Effector memory CD8-positive, alpha-beta T cell (primary cell): ENCODE measurements around the gene ATN1.
A peak's percentile ranks its signal among the peaks of the same experiment; 100 is the strongest.

Source experiments
- ATAC-seq: fragments of 150-1000 bp; cut with Tn5 transposase; replicated peaks from 2 replicates; pipeline ENCODE4 v1.10.0; 2021; ENCODE audit warnings: mild to moderate bottlenecking, moderate library complexity
- DNase-seq, 3 experiments: peaks; one replicate each; pipeline ENCODE4 v3.0.0; 2021
- H3K27ac Mint-ChIP-seq, 2 donors: one replicate each; pipeline ENCODE4 v1.8.0; 2022; ENCODE audit warnings: mild to moderate bottlenecking in 2 of 2, mixed read lengths in 2 of 2, moderate library complexity in 2 of 2
- H3K27me3 Mint-ChIP-seq, 2 donors: one replicate each; pipeline ENCODE4 v1.8.0; 2022; ENCODE audit warnings: mixed read lengths in 2 of 2
- H3K36me3 Mint-ChIP-seq: one replicate; pipeline ENCODE4 v1.8.0; 2022; ENCODE audit warnings: mild to moderate bottlenecking, moderate library complexity, mixed read lengths; ENCODE audit not compliant: insufficient read depth
- H3K4me1 Mint-ChIP-seq, 2 donors: one replicate each; pipeline ENCODE4 v1.8.0; 2022; ENCODE audit warnings: low read depth in 2 of 2, mixed read lengths in 2 of 2
- H3K4me3 Mint-ChIP-seq, 2 donors: one replicate each; pipeline ENCODE4 v1.8.0; 2022; ENCODE audit warnings: mild to moderate bottlenecking in 2 of 2, mixed read lengths in 2 of 2, moderate library complexity in 2 of 2
- H3K9me3 Mint-ChIP-seq, 2 donors: one replicate each; pipeline ENCODE4 v1.8.0; 2022; ENCODE audit warnings: mixed read lengths in 2 of 2

ATN1 gene

GRCh38 chr12:6938353-6939190, 10.8 kb downstream of the ATN1 start:
- ATAC-seq (no peak), DNase-seq (no peak)
- Mint-ChIP-seq H3K27ac (peak overlapping the region; percentile 95 to 98), H3K4me3 (peak overlapping the region; percentile 78 to 80), H3K9me3 (no peaks in the 10 kb centered on the region), H3K4me1 (peaks cover 25 to 26% of the 10 kb centered on the region in 2 donors), H3K27me3 (no peaks in the 10 kb centered on the region), H3K36me3 (peaks cover 35% of the 10 kb centered on the region)

- DNase-seq: no peak
- H3K4me1 Mint-ChIP-seq: peaks cover 30 to 32% of the 10 kb centered on the region in 2 donors
- H3K36me3 Mint-ChIP-seq: peaks cover 41% of the 10 kb centered on the region
- H3K27me3 Mint-ChIP-seq: no peaks in the 10 kb centered on the region
- peak overlapping the region in 1 of 2 donors; percentile 95 for H3K27ac Mint-ChIP-seq
- peak overlapping the region; percentile 9 to 15 for H3K4me3 Mint-ChIP-seq
- H3K9me3 Mint-ChIP-seq: no peaks in the 10 kb centered on the region
- no peak for ATAC-seq
Observed at GRCh38 chr12:6939191-6939540, 11.4 kb downstream of the ATN1 start.

DNA sequence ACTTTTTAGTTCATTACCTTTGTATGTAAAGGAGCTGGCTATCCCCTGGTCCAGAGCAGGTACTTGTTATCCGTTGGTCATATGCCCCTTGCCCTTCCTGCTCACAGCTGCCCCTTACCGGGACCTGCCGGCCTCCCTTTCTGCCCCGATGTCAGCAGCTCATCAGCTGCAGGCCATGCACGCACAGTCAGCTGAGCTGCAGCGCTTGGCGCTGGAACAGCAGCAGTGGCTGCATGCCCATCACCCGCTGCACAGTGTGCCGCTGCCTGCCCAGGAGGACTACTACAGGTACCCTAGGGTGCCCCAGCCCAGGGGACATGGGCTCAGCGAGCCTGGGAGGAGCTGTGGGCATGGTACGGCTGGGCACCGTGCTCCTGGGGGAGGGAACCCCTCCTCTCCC, 13.5 kb downstream of the ATN1 start:
- H3K27ac Mint-ChIP-seq: peak overlapping the region in 1 of 2 donors; percentile 100
- H3K4me3 Mint-ChIP-seq: no peak overlapping the region
- peaks cover 49% of the 10 kb centered on the region for H3K36me3 Mint-ChIP-seq
- ATAC-seq (no peak), DNase-seq (no peak)
- no peaks in the 10 kb centered on the region for H3K27me3 Mint-ChIP-seq
- H3K4me1 Mint-ChIP-seq: peaks cover 43% of the 10 kb centered on the region in 2 donors
- H3K9me3 Mint-ChIP-seq: no peaks in the 10 kb centered on the region

GRCh38 chr12:6941782-6942181, 14.0 kb downstream of the ATN1 start:
- ATAC-seq (no peak), DNase-seq (no peak)
- Mint-ChIP-seq H3K4me3 (no peak overlapping the region), H3K36me3 (peaks cover 54% of the 10 kb centered on the region), H3K9me3 (no peaks in the 10 kb centered on the region), H3K27me3 (no peaks in the 10 kb centered on the region), H3K27ac (peak overlapping the region; percentile 99 to 100), H3K4me1 (peaks cover 41 to 43% of the 10 kb centered on the region in 2 donors)

GRCh38 chr12:6942331-6942665, 14.5 kb downstream of the ATN1 start:
- Mint-ChIP-seq H3K4me1 (peaks cover 42 to 45% of the 10 kb centered on the region in 2 donors), H3K27ac (peak overlapping the region; percentile 99 to 100), H3K36me3 (peaks cover 56% of the 10 kb centered on the region), H3K9me3 (no peaks in the 10 kb centered on the region), H3K4me3 (peak overlapping the region; percentile 25 to 98), H3K27me3 (no peaks in the 10 kb centered on the region)
- ATAC-seq (no peak), DNase-seq (no peak)

- peaks cover 48 to 52% of the 10 kb centered on the region in 2 donors for H3K4me1 Mint-ChIP-seq
- H3K27me3 Mint-ChIP-seq: no peaks in the 10 kb centered on the region
- DNase-seq (peak; percentile 78 to 80 (median 79)), ATAC-seq (peak; percentile 64)
- peaks cover 47% of the 10 kb centered on the region for H3K36me3 Mint-ChIP-seq
- peak overlapping the region; percentile 99 to 100 for H3K27ac Mint-ChIP-seq
- H3K4me3 Mint-ChIP-seq: peak overlapping the region; percentile 97 to 98
- no peaks in the 10 kb centered on the region for H3K9me3 Mint-ChIP-seq
Observed at GRCh38 chr12:6943389-6943721, 15.6 kb downstream of the ATN1 start.

GRCh38 chr12:6943722-6944380, 16.1 kb downstream of the ATN1 start, which contains the start of the genes C12orf57 and RNU7-1:
Gene C12orf57, plus strand, starts transcription at chr12:6944022. Its CDS starts 100 bp downstream, at chr12:6944122.
Gene RNU7-1, plus strand, starts transcription at chr12:6943816.
- Mint-ChIP-seq H3K27ac (peak within 1 kb of the TSS; percentile 99 to 100), H3K36me3 (peaks cover 47% of the 10 kb centered on the region), H3K9me3 (no peaks in the 10 kb centered on the region), H3K4me1 (peaks cover 51 to 54% of the 10 kb centered on the region in 2 donors), H3K4me3 (peak within 1 kb of the TSS; percentile 97 to 98), H3K27me3 (no peaks in the 10 kb centered on the region)
- peak; percentile 61 to 68 (median 62) for DNase-seq
- peak; percentile 67 for ATAC-seq

DNA sequence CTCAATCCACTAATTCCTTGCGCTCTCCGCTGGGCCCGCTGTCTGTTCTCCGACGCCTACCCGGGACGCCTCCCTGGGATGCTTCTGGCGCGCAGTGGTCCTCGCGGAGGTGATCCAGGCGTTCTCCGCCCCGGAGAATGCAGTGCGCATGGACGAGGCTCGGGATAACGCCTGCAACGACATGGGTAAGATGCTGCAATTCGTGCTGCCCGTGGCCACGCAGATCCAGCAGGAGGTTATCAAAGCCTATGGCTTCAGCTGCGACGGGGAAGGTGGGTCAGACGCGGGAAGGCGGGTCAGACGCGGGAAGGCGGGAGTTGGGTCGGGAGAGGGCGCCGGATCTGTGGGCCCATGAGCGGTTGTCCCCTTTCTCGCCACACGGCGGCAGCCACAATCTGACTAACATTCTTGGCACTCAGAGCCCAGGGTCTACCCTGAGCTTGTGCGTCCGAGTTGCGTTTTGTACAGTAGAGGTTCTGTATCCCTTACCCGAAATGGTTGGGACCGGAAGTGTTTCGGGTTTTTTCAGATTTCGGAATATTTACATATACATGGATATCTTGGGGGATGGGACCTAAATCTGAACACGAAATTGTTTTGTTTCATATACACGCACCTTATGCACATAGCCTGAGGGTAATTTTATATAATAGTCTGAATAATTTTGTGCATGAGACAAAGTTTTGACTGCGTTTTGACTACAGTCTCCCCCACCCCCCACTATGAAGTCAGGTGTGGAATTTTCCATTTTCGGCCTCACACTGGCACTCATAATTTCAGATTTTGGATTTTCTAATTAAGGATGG, 16.8 kb downstream of the ATN1 start:
- peaks cover 58 to 59% of the 10 kb centered on the region in 2 donors for H3K4me1 Mint-ChIP-seq
- no peaks in the 10 kb centered on the region for H3K9me3 Mint-ChIP-seq
- no peaks in the 10 kb centered on the region for H3K27me3 Mint-ChIP-seq
- H3K4me3 Mint-ChIP-seq: peak overlapping the region; percentile 97 to 98
- peaks cover 53% of the 10 kb centered on the region for H3K36me3 Mint-ChIP-seq
- H3K27ac Mint-ChIP-seq: peak overlapping the region; percentile 99 to 100
- DNase-seq (peak; percentile 81 to 82 (median 82)), ATAC-seq (peak; percentile 55)

GRCh38 chr12:6945613-6946012, 17.9 kb downstream of the ATN1 start:
- ATAC-seq: no peak
- peaks cover 67 to 69% of the 10 kb centered on the region in 2 donors for H3K4me1 Mint-ChIP-seq
- H3K9me3 Mint-ChIP-seq: no peaks in the 10 kb centered on the region
- DNase-seq: no peak
- peak overlapping the region; percentile 98 to 99 for H3K27ac Mint-ChIP-seq
- H3K27me3 Mint-ChIP-seq: no peaks in the 10 kb centered on the region
- peak overlapping the region; percentile 97 to 98 for H3K4me3 Mint-ChIP-seq
- peaks cover 53% of the 10 kb centered on the region for H3K36me3 Mint-ChIP-seq

- Mint-ChIP-seq H3K4me1 (peaks cover 72 to 74% of the 10 kb centered on the region in 2 donors), H3K9me3 (no peaks in the 10 kb centered on the region), H3K4me3 (peak overlapping the region; percentile 97 to 98), H3K27me3 (no peaks in the 10 kb centered on the region), H3K36me3 (peaks cover 57% of the 10 kb centered on the region), H3K27ac (peak overlapping the region; percentile 98 to 99)
- ATAC-seq (peak; percentile 11), DNase-seq (peak in 2 of 3 experiments; percentile 47 to 54)
Observed at GRCh38 chr12:6946033-6946919, 18.5 kb downstream of the ATN1 start.

- H3K27ac Mint-ChIP-seq: peak overlapping the region; percentile 98 to 99
- no peaks in the 10 kb centered on the region for H3K9me3 Mint-ChIP-seq
- peaks cover 74 to 77% of the 10 kb centered on the region in 2 donors for H3K4me1 Mint-ChIP-seq
- DNase-seq: no peak
- no peak for ATAC-seq
- peaks cover 64% of the 10 kb centered on the region for H3K36me3 Mint-ChIP-seq
- no peaks in the 10 kb centered on the region for H3K27me3 Mint-ChIP-seq
- peak overlapping the region; percentile 97 to 98 for H3K4me3 Mint-ChIP-seq
Observed at GRCh38 chr12:6946920-6947374, 19.2 kb downstream of the ATN1 start.

DNA sequence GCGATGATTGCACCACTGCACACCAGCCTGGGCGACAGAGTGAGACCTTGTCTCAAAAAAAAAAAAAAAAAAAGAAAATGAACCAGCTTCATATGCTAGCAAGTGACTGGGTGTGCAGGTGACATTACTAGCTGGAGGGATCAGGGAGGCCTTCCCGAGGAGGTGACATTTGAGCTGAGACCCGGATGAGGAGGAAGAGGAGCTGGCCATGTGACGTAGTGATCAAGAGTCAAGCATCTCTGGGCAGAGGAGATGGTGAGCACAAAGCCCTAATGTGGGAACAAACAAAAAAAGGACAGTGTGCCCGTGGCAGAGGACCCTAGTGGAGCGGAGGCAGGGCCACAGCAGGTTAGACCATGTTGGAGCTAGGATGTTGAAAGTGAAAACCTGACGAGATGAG, 19.9 kb downstream of the ATN1 start:
- ATAC-seq (no peak), DNase-seq (no peak)
- peaks cover 64% of the 10 kb centered on the region for H3K36me3 Mint-ChIP-seq
- H3K4me3 Mint-ChIP-seq: peak overlapping the region; percentile 97 to 98
- H3K27ac Mint-ChIP-seq: peak overlapping the region; percentile 98 to 99
- no peaks in the 10 kb centered on the region for H3K9me3 Mint-ChIP-seq
- no peaks in the 10 kb centered on the region for H3K27me3 Mint-ChIP-seq
- H3K4me1 Mint-ChIP-seq: peaks cover 76 to 84% of the 10 kb centered on the region in 2 donors
